Pancreas (tissue), 10 donors: Measurements from ENCODE around the gene CD101. TPM values are rescaled to one million over a fixed set of nuclear protein-coding genes. Genes with fewer than 3 reads are reported as not detected.
A peak's percentile ranks its signal among the peaks of the same experiment; 100 is the strongest.

Experiments used
- ATAC-seq, 4 donors: fragments of 200-7000 bp; cut with Tn5 transposase; one replicate each; pipeline versions ENCODE4 v1.8.0 to v1.9.1; 2020; ENCODE audit warnings: mild to moderate bottlenecking in 4 of 4, moderate library complexity in 4 of 4
- DNase-seq, 6 donors: peaks; one replicate each; pipeline ENCODE4 v3.0.0-alpha.2; 2020
- FAIRE-seq: peaks from 2 replicates; lab custom pipeline; 2012; peaks lifted over from hg19 to GRCh38; lab: Jason Lieb, UNC
- H3K27ac ChIP-seq, 4 donors: fragments of 200-600 bp; sonication (generic); 1 replicate in 3 of 4; 2 replicates in 1 of 4; pipeline versions ENCODE4 v1.5.0 to v1.8.0; 2020
- H3K27me3 ChIP-seq, 4 donors: fragments of 200-600 bp; one replicate each; pipeline ENCODE4 v1.8.0; 2021
- H3K36me3 ChIP-seq, 3 donors: fragments of 200-600 bp; sonication (generic) in 1 of 3; one replicate each; pipeline versions ENCODE4 v1.5.0 to v1.8.0; 2020 to 2021
- H3K4me1 ChIP-seq, 3 donors: fragments of 200-600 bp; one replicate each; pipeline ENCODE4 v1.8.0; 2021
- H3K4me3 ChIP-seq, 4 donors: fragments of 200-600 bp; sonication (generic) in 2 of 4; one replicate each; pipeline versions ENCODE4 v1.5.0 to v1.8.0; 2020 to 2021
- H3K9me3 ChIP-seq, 4 donors: fragments of 200-600 bp; one replicate each; pipeline ENCODE4 v1.8.0; 2021
- WGBS, 2 donors: extraction: QIAGEN DNeasy Blood & Tissue Kit; methylation state at CpG; one replicate each; pipeline ENCODE4 v1.1.7; 2013; 5-methylcytosine and 5-hydroxymethylcytosine counted together
- intact Hi-C, 3 donors: fragments of 100-400 bp; cut with DNase I; formaldehyde crosslinking; loops; one replicate each; pipeline versions ENCODE4 v1.11.1 to v1.14.2; 2022
- polyA plus RNA-seq, 2 donors: library from polyadenylated mRNA; stranded (reverse); fragments of 200-250 nt; gene quantifications; one replicate each; pipeline ENCODE4 v1.2.3, GENCODE V29; 2013
- total RNA-seq, 6 donors: library from RNA; stranded (reverse); fragmentation: NEBNext Ultra II Directional in 4 of 6; extraction: Animal tissue kit (Norgen Biotek cat#: 25700) in 4 of 6; gene quantifications; one replicate each; pipeline versions ENCODE4 v1.2.1 to v1.2.4, GENCODE V29; 2021 to 2023
- TF ChIP-seq, protein P1 (sequence below), 4 donors: fragments of 200-600 bp; sonication (generic) in 3 of 4; IDR thresholded peaks; one replicate each; pipeline versions ENCODE4 v1.5.0 to v1.8.0; 2021; ENCODE audit warnings: antibody characterized with exemption in 4 of 4
- donor health status: healthy with polysubstance abuse.
- donor health status: DM: no; HTN: no; CAD: no; lungs with moderate emphysema.
- donor health status: DM: no; HTN: no; CAD: no.
- donor health status: control.
- donor health status: control.
- donor health status: Bipolar disorder and iron deficiency.
- donor health status: DM: yes; HTN: yes; CAD: no.
- donor health status: DM: no; HTN: no; CAD: no.
- donor health status: DM: no; HTN: no; CAD: no.
- donor health status: DM: yes; HTN: yes; CAD: no.

CD101 gene
- total and polyA plus RNA-seq, 8 donors: 0.51 to 3.4 (median 1.5) TPM

DNA sequence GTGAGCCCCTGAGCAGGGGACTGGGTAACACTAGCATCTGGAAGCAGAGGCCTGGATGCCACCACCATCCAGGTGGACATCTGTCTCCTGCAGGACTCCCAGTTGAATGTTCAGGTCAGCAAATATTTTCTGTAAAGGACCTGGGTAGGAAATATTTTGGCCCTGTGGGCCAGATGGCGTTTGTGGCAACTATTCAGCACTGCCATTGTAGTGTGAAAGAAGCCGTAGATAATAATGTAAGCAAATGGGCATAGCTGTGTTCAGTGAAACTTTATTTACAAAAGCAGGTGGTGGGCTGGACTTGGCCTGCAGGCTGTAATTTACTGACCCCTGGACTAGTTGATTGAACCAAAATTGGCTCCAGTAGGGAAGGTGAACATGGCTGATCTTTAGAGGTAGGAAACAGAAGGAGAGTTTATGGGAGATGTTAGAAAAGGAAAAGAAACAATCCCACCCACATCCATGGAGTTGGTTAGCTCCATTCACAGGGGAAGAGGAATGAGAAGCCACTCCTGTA is 20.0 kb upstream of the CD101 start:
- H3K4me3 ChIP-seq: no peak overlapping the region
- ATAC-seq: no peak
- H3K9me3 ChIP-seq: no peaks in the 10 kb centered on the region
- H3K36me3 ChIP-seq: no peaks in the 10 kb centered on the region
- WGBS, 2 donors: 37 to 59% methylated on average over 2 of the region's 2 CpGs
- no peaks in the 10 kb centered on the region for H3K27me3 ChIP-seq
- no peak overlapping the region for H3K27ac ChIP-seq
- no peak for FAIRE-seq
- intact Hi-C loops: no loop called here
- H3K4me1 ChIP-seq: peaks cover 0 to 8% (median 4%) of the 10 kb centered on the region in 3 donors
- TF ChIP-seq, protein P1, sequence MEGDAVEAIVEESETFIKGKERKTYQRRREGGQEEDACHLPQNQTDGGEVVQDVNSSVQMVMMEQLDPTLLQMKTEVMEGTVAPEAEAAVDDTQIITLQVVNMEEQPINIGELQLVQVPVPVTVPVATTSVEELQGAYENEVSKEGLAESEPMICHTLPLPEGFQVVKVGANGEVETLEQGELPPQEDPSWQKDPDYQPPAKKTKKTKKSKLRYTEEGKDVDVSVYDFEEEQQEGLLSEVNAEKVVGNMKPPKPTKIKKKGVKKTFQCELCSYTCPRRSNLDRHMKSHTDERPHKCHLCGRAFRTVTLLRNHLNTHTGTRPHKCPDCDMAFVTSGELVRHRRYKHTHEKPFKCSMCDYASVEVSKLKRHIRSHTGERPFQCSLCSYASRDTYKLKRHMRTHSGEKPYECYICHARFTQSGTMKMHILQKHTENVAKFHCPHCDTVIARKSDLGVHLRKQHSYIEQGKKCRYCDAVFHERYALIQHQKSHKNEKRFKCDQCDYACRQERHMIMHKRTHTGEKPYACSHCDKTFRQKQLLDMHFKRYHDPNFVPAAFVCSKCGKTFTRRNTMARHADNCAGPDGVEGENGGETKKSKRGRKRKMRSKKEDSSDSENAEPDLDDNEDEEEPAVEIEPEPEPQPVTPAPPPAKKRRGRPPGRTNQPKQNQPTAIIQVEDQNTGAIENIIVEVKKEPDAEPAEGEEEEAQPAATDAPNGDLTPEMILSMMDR (IDR thresholded peaks at IDR 0.05): no peak
- DNase-seq: no peak

DNA sequence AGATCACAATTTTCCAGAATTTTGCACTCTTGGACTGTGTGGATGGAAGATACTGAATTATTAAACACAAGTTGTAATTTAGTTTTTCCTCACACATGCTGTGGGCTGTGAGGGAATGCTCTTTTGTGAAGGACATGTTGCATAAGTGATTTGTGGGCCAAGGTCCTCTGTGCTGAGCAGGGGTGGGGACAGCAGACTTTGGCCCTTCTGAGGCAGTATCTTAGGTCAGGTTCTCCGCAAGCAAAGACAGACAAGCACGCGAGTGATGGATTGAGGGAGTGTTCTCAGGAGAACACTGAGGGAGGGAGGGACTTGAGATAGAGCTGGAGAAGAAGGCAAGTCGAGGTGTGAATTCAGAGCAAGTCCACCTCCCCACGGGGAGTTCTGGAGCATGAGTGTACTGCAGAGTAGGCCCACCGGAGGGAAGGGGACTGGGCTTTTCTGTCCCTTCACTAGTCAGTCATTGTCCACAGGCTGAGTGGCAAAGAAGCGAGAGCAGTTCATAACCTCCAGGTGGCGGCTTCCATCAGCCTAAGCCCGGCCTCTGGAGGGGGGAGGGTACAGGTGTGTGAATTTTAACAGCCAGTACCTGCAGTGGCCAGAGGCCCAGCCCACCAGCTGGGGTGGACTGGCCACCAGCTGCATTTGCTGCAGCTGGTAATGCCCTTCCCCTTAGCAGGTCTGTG is 19.1 kb upstream of the CD101 start:
- TF ChIP-seq, protein P1 (IDR thresholded peaks at IDR 0.05): no peak
- Histone ChIP-seq H3K9me3 (no peaks in the 10 kb centered on the region), H3K36me3 (no peaks in the 10 kb centered on the region), H3K27me3 (no peaks in the 10 kb centered on the region), H3K27ac (peak overlapping the region in 2 of 4 donors; percentile 2 to 38), H3K4me1 (peaks cover 0 to 8% (median 4%) of the 10 kb centered on the region in 3 donors), H3K4me3 (no peak overlapping the region)
- ATAC-seq (peak; percentile 37 to 88 (median 82)), FAIRE-seq (no peak), DNase-seq (peak in 5 of 6 donors; percentile 33 to 84 (median 75))
- intact Hi-C loops: no loop called here
- 33 to 46% methylated on average over 9 of the region's 9 CpGs for WGBS, 2 donors

DNA sequence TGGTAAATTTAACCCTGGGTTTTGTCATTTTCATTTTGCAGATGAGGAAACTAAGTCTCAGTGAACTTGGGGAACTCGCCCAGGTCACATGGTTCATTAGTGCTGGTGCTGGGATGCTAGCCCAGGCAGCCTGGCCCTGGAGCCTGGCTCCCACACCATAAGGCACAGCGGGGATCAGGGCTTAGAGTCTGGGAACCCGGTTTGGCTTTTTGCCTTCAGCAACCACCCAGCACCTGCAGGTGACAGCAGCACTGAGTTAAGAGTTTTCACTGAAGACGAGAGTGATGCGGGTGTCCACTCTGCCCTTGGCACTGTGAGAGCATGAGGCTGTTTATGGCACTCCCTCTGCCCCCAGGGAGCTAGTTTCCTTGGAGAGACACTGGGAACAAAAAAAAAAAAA is 18.4 kb upstream of the CD101 start:
- intact Hi-C loops: no loop called here
- DNase-seq (peak in 2 of 6 donors; percentile 33), FAIRE-seq (no peak), ATAC-seq (peak in 3 of 4 donors; percentile 9 to 39 (median 32))
- H3K36me3 ChIP-seq: no peaks in the 10 kb centered on the region
- TF ChIP-seq, protein P1 (IDR thresholded peaks at IDR 0.05): no peak
- WGBS, 2 donors: 34 to 58% methylated on average over 5 of the region's 5 CpGs
- H3K27ac ChIP-seq: peak overlapping the region in 2 of 4 donors; percentile 2 to 38
- H3K4me1 ChIP-seq: peaks cover 4 to 8% (median 4%) of the 10 kb centered on the region in 3 donors
- no peak overlapping the region for H3K4me3 ChIP-seq
- no peaks in the 10 kb centered on the region for H3K9me3 ChIP-seq
- no peaks in the 10 kb centered on the region for H3K27me3 ChIP-seq

DNA sequence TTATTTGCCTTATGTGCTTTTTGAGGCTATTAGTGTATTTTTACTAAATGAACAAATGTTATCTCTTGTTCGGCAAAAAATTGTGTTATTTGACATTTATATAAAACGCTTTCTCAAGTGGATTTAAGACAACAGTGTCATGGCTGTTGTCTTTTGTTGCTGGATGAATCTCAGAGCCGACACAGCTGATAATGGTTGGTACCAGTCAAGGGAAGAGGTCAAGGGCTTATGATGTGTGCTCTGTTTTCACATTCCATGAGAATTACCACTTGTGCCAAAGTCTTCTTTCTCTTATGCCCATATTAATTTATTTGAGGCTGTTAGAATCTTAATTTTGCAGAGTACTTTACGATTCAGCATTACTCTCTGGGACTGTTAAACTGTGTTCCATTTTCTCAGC is 17.9 kb upstream of the CD101 start:
- no peaks in the 10 kb centered on the region for H3K36me3 ChIP-seq
- no peak for ATAC-seq
- DNase-seq: no peak
- no peaks in the 10 kb centered on the region for H3K27me3 ChIP-seq
- H3K9me3 ChIP-seq: no peaks in the 10 kb centered on the region
- H3K4me1 ChIP-seq: peaks cover 4 to 10% (median 8%) of the 10 kb centered on the region in 3 donors
- 48 to 67% methylated on average over 4 of the region's 4 CpGs for WGBS, 2 donors
- H3K4me3 ChIP-seq: no peak overlapping the region
- no peak overlapping the region for H3K27ac ChIP-seq
- FAIRE-seq: no peak
- TF ChIP-seq, protein P1 (IDR thresholded peaks at IDR 0.05): no peak
- intact Hi-C loops: no loop called here
